NB4 (cell line): ENCODE measurements around the gene AGAP1.

Experiments
- MYC ChIP-seq: IDR thresholded peaks from 2 replicates; pipeline ENCODE4 v1.6.1; 2011; ENCODE audit warnings: low read depth, low read length
- POLR2A ChIP-seq: IDR thresholded peaks from 2 replicates; pipeline ENCODE4 v1.6.1; 2011; ENCODE audit warnings: mild to moderate bottlenecking; ENCODE audit not compliant: insufficient read length; ENCODE audit errors: extremely low read depth
- TF ChIP-seq, protein P1 (sequence below): IDR thresholded peaks from one replicate; pipeline ENCODE4 v1.5.1; 2012; ENCODE audit warnings: low read depth, low read length
- TF ChIP-seq, protein P2 (sequence below): IDR thresholded peaks from 2 replicates; pipeline ENCODE4 v1.6.1; 2011; ENCODE audit warnings: low read depth, low read length

DNA sequence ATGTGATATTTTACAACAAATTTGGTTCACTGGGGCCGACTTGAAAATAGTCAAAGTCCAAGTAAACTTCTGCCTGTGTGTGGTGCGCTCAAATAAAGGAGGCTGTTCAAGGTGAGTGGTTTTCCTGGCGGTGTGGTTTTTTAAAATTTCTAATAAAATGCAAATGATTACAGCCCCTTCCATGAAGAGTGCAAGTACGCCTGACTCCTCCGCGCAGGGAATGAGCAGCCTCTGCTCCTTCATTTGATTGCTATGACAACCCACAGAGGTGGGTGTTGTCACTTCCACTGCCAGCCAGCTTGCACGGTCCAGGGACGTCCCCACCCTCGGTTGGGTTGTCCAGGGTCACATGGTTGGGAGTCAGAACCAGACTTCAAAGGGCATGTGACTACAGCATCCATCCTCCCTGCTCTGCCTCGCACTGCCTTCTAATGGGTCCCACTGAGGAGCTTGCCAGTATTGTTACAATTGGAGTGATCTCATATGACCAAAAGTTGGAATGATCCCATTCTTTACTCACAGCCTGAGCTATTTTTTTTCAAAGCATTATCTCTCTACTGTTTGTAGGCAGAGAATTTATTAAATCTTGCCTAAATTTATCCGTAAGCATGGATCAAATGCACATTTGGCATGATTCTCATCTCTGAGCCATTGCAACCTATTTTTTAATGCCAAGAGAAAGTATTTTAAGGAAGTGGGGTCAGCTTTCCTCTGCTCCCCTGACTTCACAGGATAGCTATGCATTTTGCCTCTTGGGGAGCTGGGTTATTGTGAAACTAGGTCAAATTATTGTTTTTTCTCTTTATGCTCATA, 121.3 kb downstream of the AGAP1 start:
- TF ChIP-seq, protein P1, sequence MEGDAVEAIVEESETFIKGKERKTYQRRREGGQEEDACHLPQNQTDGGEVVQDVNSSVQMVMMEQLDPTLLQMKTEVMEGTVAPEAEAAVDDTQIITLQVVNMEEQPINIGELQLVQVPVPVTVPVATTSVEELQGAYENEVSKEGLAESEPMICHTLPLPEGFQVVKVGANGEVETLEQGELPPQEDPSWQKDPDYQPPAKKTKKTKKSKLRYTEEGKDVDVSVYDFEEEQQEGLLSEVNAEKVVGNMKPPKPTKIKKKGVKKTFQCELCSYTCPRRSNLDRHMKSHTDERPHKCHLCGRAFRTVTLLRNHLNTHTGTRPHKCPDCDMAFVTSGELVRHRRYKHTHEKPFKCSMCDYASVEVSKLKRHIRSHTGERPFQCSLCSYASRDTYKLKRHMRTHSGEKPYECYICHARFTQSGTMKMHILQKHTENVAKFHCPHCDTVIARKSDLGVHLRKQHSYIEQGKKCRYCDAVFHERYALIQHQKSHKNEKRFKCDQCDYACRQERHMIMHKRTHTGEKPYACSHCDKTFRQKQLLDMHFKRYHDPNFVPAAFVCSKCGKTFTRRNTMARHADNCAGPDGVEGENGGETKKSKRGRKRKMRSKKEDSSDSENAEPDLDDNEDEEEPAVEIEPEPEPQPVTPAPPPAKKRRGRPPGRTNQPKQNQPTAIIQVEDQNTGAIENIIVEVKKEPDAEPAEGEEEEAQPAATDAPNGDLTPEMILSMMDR: no peak
- no peak for TF ChIP-seq POLR2A
- TF ChIP-seq, protein P2, sequence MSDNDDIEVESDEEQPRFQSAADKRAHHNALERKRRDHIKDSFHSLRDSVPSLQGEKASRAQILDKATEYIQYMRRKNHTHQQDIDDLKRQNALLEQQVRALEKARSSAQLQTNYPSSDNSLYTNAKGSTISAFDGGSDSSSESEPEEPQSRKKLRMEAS: no peak
- no peak for TF ChIP-seq MYC
